Measurements from ENCODE around the gene GSPT1.

GSPT1 gene

DNA sequence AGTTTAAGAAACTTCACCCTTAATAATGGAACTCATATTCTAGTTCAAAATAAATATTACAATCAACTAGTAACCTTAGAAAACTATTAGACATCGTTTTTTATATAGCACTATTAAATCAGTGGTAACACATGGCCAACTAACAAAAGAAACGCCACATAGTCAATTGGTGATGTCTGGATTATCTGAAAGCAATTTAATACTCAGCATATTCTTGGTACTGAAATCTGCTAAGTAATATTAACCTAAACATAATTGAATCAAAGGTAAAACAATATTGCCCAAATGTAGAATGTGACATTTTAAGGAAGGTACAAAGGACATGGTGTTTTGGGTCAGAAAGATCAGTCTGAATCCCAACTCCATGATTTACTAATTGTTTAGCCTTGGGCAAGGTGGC is 53.3 kb downstream of the GSPT1 start:
- WGBS, 2 experiments, result 90 to 100% methylated on average over 2 of the region's 2 CpGs
- Histone ChIP-seq H3K9me3 (ENCODE audit: control insufficient read depth, low read length) (no peaks in the 10 kb centered on the region), H3K36me3 (ENCODE audit: control insufficient read depth, insufficient read depth, low read length) (no peaks in the 10 kb centered on the region), H3K27ac (ENCODE audit: insufficient read depth, low read depth, low read length, poor library complexity, severe bottlenecking) (no peak overlapping the region), H3K4me3 (ENCODE audit: insufficient read depth, low read depth, low read length) (no peak overlapping the region), H3K4me1 (ENCODE audit: control insufficient read depth, insufficient read depth, low read length) (no peaks in the 10 kb centered on the region), H3K27me3 (ENCODE audit: control insufficient read depth, insufficient read depth, low read length, poor library complexity, severe bottlenecking) (no peaks in the 10 kb centered on the region)

DNA sequence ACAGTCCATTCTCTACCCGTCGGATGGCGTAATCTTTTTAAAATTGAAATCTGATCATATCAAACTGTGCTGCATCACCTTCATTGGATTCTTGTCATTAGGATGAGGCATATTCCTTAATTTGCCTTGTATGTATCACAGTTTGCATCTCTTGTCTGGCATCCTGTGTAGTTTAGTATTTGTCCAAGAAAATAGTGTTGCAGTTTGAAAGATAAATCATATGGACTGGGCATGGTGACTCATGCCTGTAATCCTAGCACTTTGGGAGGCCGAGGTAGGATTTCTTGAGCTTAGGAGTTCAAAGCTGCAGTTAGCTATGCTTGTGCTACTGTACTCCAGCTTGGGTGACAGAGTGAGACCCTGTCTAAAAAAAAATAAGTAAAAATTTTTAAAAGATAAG is 58.6 kb downstream of the GSPT1 start:
- 88 to 90% methylated on average over 4 of the region's 4 CpGs for WGBS, 2 experiments
- Histone ChIP-seq H3K27ac (ENCODE audit: insufficient read depth, low read depth, low read length, poor library complexity, severe bottlenecking) (no peak overlapping the region), H3K27me3 (ENCODE audit: control insufficient read depth, insufficient read depth, low read length, poor library complexity, severe bottlenecking) (no peaks in the 10 kb centered on the region), H3K4me3 (ENCODE audit: insufficient read depth, low read depth, low read length) (no peak overlapping the region), H3K9me3 (ENCODE audit: control insufficient read depth, low read length) (no peaks in the 10 kb centered on the region), H3K36me3 (ENCODE audit: control insufficient read depth, insufficient read depth, low read length) (no peaks in the 10 kb centered on the region), H3K4me1 (ENCODE audit: control insufficient read depth, insufficient read depth, low read length) (no peaks in the 10 kb centered on the region)

DNA sequence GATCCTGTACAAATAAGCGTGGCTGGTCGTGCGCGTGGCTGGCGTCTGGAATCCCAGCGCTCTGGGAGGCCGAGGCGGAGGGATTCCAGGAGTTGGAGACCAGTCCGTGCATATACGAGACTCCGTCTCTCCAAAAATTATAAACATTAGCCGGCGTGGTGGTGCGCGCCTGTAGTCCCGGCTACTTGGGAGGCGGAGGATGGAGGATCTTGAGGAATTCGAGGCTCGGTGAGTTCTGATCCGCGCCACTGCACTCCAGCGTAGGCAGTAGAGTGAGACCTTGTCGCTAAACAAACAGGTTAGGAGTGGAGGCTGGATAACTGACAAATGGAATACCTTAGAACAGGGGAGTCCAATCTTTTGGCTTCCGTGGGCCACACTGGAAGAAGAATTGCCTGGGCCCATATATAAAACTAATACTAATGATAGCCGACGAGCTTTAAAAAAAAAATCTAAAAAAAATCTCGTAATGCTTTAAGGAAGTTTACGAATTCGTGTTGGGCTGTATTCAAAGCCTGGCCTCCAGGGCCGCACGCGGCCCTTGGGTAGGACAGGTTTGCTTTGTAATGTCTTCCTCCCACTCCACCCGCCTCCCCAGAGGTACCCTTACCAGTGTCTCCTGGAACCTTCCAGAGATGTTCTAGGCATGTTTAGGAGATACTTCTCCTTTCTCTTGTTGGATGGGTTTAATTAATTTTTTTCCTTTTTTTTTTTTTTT is 63.5 kb downstream of the GSPT1 start:
- 67 to 69% methylated on average over 33 of the region's 33 CpGs for WGBS, 2 experiments
- Histone ChIP-seq H3K4me3 (ENCODE audit: insufficient read depth, low read depth, low read length) (peak overlapping the region; percentile 83), H3K27ac (ENCODE audit: insufficient read depth, low read depth, low read length, poor library complexity, severe bottlenecking) (no peak overlapping the region), H3K36me3 (ENCODE audit: control insufficient read depth, insufficient read depth, low read length) (peaks cover 13% of the 10 kb centered on the region), H3K4me1 (ENCODE audit: control insufficient read depth, insufficient read depth, low read length) (peaks cover 5% of the 10 kb centered on the region), H3K27me3 (ENCODE audit: control insufficient read depth, insufficient read depth, low read length, poor library complexity, severe bottlenecking) (no peaks in the 10 kb centered on the region), H3K9me3 (ENCODE audit: control insufficient read depth, low read length) (no peaks in the 10 kb centered on the region)

DNA sequence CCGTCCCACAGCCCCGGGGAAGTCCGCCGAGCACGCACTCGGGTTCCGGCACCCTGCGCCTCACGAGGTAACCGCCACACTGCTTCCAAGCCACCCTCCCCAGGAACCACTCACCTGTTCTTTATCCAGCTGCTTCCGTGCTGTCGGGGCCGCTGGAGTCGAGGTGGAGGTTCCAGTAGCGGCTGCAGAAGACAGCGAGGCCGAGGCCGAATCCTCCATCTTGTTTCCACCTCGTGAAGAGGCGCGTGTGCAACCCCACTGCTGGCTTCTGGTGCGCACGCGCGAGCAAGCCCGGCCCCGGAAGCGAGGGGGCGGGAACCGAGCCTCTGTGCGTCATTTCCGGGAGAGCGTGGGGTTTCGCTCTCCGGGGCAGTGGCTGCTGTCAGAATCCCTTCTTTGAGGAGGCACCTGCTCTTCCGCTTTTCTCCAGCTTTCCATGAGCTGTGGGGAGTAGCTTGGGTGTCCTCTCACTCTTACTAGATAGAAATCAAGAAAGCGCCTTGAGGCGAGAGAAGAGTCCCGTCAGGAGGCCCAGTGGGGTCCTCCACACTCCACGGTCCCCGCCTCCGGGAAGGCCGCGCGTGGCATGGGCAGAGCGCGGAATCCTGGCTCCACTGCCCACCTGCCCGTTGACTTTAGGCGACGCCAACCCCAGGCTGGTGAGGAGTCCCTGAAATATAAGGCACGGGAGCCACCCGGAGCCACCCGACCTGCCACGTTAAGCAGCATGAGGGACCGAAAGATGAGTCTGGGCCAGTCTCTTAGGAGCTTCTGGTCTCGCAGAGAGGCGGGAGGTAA is 64.3 kb downstream of the GSPT1 start, which contains the start of gene RSL1D1:
Gene RSL1D1, minus strand, starts transcription at position 249 of the 798 bp plus-strand sequence. Its CDS starts 30 bp downstream, at position 219.
- Histone ChIP-seq H3K36me3 (ENCODE audit: control insufficient read depth, insufficient read depth, low read length) (peaks cover 13% of the 10 kb centered on the region), H3K4me1 (ENCODE audit: control insufficient read depth, insufficient read depth, low read length) (peaks cover 5% of the 10 kb centered on the region), H3K27me3 (ENCODE audit: control insufficient read depth, insufficient read depth, low read length, poor library complexity, severe bottlenecking) (no peaks in the 10 kb centered on the region), H3K27ac (ENCODE audit: insufficient read depth, low read depth, low read length, poor library complexity, severe bottlenecking) (peak within 1 kb of the TSS; percentile 76), H3K9me3 (ENCODE audit: control insufficient read depth, low read length) (no peaks in the 10 kb centered on the region), H3K4me3 (ENCODE audit: insufficient read depth, low read depth, low read length) (peak within 1 kb of the TSS; percentile 83)
- WGBS, 2 experiments, result 1 to 2% methylated on average over 57 of the region's 57 CpGs

DNA sequence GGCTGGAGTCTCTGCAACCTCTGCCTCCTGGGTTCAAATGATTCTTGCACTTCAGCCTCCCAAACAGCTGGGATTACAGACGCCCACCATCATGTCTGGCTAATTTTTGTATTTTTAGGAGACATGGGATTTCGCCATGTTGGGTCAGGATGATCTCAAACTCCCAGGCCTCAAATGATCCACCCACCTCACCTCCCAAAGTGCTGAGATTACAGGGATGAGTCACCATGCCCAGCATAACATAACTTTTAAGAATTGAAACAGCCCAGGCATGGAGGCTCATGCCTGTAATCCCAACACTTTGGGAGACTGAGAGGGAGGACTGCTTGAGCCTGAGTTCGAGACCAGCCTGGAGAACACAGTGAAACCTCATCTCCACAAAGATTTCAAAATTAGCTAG is 66.9 kb downstream of the GSPT1 start:
- no peak overlapping the region for H3K4me3 ChIP-seq (ENCODE audit: insufficient read depth, low read depth, low read length)
- no peaks in the 10 kb centered on the region for H3K9me3 ChIP-seq (ENCODE audit: control insufficient read depth, low read length)
- H3K36me3 ChIP-seq (ENCODE audit: control insufficient read depth, insufficient read depth, low read length), result peaks cover 35% of the 10 kb centered on the region
- peaks cover 5% of the 10 kb centered on the region for H3K4me1 ChIP-seq (ENCODE audit: control insufficient read depth, insufficient read depth, low read length)
- H3K27me3 ChIP-seq (ENCODE audit: control insufficient read depth, insufficient read depth, low read length, poor library complexity, severe bottlenecking), result no peaks in the 10 kb centered on the region
- H3K27ac ChIP-seq (ENCODE audit: insufficient read depth, low read depth, low read length, poor library complexity, severe bottlenecking), result no peak overlapping the region
- WGBS, 2 experiments, result 91% methylated on average over 3 of the region's 3 CpGs

DNA sequence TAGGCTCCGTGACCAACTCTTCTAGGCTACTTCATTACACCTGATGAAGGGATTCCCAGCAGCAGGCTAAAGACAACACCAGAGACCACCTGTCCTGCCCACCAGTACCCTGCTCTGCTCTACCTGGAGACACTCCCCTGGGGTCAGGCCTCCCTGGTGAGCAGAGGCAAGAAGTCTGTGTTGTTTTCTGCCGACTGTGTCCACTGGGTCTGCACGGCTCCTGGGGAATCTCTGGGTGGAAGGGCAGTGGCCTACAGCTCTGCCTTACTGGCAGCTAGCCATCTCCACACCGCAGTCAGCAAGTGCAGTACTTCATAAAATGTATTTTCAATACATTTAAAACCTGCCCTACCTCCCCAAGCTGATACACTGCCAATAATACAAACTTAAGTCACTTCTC is 71.3 kb downstream of the GSPT1 start:
- 96 to 98% methylated on average over 4 of the region's 4 CpGs for WGBS, 2 experiments
- peaks cover 62% of the 10 kb centered on the region for H3K36me3 ChIP-seq (ENCODE audit: control insufficient read depth, insufficient read depth, low read length)
- H3K27ac ChIP-seq (ENCODE audit: insufficient read depth, low read depth, low read length, poor library complexity, severe bottlenecking), result no peak overlapping the region
- H3K4me3 ChIP-seq (ENCODE audit: insufficient read depth, low read depth, low read length), result no peak overlapping the region
- H3K9me3 ChIP-seq (ENCODE audit: control insufficient read depth, low read length), result no peaks in the 10 kb centered on the region
- H3K27me3 ChIP-seq (ENCODE audit: control insufficient read depth, insufficient read depth, low read length, poor library complexity, severe bottlenecking), result no peaks in the 10 kb centered on the region
- no peaks in the 10 kb centered on the region for H3K4me1 ChIP-seq (ENCODE audit: control insufficient read depth, insufficient read depth, low read length)

DNA sequence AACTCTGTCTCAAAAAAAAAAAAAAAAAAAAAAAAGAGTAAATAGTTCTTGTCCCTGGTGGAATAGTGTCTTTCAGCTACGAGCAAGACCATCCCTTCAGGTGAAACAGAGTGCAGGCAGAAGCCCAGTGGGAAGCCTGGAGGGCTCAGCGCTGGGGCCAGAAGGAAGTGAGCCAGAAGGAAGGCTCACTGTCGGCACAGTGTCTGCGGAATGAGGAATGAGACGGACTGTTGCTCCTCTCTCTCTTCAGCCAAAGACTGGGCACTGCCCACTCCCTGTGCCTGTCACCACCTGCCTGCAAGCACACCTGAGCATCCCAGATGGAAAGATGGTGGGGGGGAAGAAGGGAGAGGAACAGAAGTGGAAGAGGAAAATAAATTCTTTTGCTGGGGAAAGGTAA is 71.9 kb downstream of the GSPT1 start:
- 96% methylated on average over 5 of the region's 5 CpGs for WGBS, 2 experiments
- Histone ChIP-seq H3K27ac (ENCODE audit: insufficient read depth, low read depth, low read length, poor library complexity, severe bottlenecking) (no peak overlapping the region), H3K27me3 (ENCODE audit: control insufficient read depth, insufficient read depth, low read length, poor library complexity, severe bottlenecking) (no peaks in the 10 kb centered on the region), H3K9me3 (ENCODE audit: control insufficient read depth, low read length) (no peaks in the 10 kb centered on the region), H3K4me1 (ENCODE audit: control insufficient read depth, insufficient read depth, low read length) (no peaks in the 10 kb centered on the region), H3K4me3 (ENCODE audit: insufficient read depth, low read depth, low read length) (no peak overlapping the region), H3K36me3 (ENCODE audit: control insufficient read depth, insufficient read depth, low read length) (peaks cover 69% of the 10 kb centered on the region)

DNA sequence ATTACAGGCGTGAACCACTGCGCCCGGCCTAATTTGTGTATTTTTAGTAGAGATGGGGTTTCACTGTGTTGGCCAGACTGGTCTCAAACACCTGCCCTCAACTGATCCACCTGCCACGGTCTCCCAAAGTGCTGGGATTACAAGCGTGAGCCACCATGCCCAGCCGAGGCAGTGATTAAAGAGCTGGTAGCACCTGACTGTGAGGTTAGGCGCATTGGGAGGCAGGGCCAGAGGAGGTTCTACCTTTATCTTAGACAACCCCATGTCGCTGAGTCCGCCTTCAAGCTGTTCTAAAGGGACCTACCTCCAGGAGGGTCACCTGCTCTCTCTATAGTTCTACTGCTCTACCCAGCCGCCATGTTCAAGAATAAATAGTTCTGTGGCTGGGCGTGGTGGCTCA is 72.5 kb downstream of the GSPT1 start:
- no peaks in the 10 kb centered on the region for H3K4me1 ChIP-seq (ENCODE audit: control insufficient read depth, insufficient read depth, low read length)
- no peaks in the 10 kb centered on the region for H3K27me3 ChIP-seq (ENCODE audit: control insufficient read depth, insufficient read depth, low read length, poor library complexity, severe bottlenecking)
- H3K4me3 ChIP-seq (ENCODE audit: insufficient read depth, low read depth, low read length), result no peak overlapping the region
- H3K9me3 ChIP-seq (ENCODE audit: control insufficient read depth, low read length), result no peaks in the 10 kb centered on the region
- H3K27ac ChIP-seq (ENCODE audit: insufficient read depth, low read depth, low read length, poor library complexity, severe bottlenecking), result no peak overlapping the region
- 90 to 95% methylated on average over 11 of the region's 11 CpGs for WGBS, 2 experiments
- H3K36me3 ChIP-seq (ENCODE audit: control insufficient read depth, insufficient read depth, low read length), result peaks cover 70% of the 10 kb centered on the region

DNA sequence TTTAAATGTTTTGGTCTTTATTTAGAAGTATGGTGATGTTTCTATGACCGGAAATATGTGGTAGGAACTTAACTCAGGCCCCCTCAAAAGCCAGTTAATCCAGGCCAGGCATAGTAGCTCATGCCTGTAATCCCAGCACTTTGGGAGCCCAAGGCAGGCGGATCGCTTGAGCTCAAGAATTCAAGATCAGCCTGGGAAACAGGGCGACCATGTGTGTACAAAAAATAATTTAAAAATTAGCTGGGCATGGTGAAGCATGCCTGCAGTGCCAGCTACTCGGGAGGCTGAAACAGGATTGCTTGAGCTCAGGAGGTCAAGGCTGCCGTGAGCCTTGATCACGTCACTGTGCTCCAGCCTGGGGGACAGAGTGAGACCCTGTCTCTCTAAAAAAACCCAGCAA is 74.7 kb downstream of the GSPT1 start:
- no peak overlapping the region for H3K27ac ChIP-seq (ENCODE audit: insufficient read depth, low read depth, low read length, poor library complexity, severe bottlenecking)
- H3K4me3 ChIP-seq (ENCODE audit: insufficient read depth, low read depth, low read length), result no peak overlapping the region
- H3K27me3 ChIP-seq (ENCODE audit: control insufficient read depth, insufficient read depth, low read length, poor library complexity, severe bottlenecking), result no peaks in the 10 kb centered on the region
- peaks cover 78% of the 10 kb centered on the region for H3K36me3 ChIP-seq (ENCODE audit: control insufficient read depth, insufficient read depth, low read length)
- no peaks in the 10 kb centered on the region for H3K9me3 ChIP-seq (ENCODE audit: control insufficient read depth, low read length)
- no peaks in the 10 kb centered on the region for H3K4me1 ChIP-seq (ENCODE audit: control insufficient read depth, insufficient read depth, low read length)
- WGBS, 2 experiments, result 93 to 95% methylated on average over 7 of the region's 7 CpGs

DNA sequence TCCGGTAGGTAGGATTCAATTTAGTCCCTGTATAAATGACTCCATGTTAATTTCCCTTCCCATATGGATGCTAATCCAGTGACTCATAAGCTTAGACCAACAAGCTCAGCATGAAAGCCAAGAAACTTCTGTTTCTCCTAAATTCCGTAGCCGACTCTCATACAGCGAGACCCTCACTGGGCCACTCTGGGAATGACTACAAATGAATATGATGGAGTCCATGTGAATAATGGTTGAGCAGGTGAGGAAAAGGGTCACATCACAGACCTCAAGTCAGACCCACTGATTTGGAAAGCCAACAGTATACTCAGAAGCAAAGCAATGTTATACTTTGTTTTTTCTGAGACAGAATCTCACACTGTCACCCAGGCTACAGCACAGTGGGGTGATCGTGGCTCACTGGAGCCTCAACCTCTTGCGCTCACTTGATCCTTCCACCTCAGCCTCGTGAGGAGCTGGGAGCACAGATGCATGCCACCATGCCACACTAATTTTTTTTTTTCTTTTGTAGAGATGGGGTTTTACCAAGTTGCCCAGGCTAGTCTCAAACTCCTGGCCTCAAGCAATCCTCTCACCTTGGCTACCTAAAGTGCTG is 79.0 kb downstream of the GSPT1 start:
- Histone ChIP-seq H3K27me3 (ENCODE audit: control insufficient read depth, insufficient read depth, low read length, poor library complexity, severe bottlenecking) (no peaks in the 10 kb centered on the region), H3K4me3 (ENCODE audit: insufficient read depth, low read depth, low read length) (no peak overlapping the region), H3K36me3 (ENCODE audit: control insufficient read depth, insufficient read depth, low read length) (peaks cover 48% of the 10 kb centered on the region), H3K27ac (ENCODE audit: insufficient read depth, low read depth, low read length, poor library complexity, severe bottlenecking) (no peak overlapping the region), H3K4me1 (ENCODE audit: control insufficient read depth, insufficient read depth, low read length) (no peaks in the 10 kb centered on the region), H3K9me3 (ENCODE audit: control insufficient read depth, low read length) (no peaks in the 10 kb centered on the region)
- 90 to 94% methylated on average over 7 of the region's 7 CpGs for WGBS, 2 experiments

Data from ectodermal cell (in vitro differentiated cells).